HUDEP-2 (cell line): ENCODE results near the gene ATF7.
A peak's percentile ranks its signal among the peaks of the same experiment; 100 is the strongest.
"Not testable (repeated sequence)": the region's sequence is repeated elsewhere in the genome, so short reads cannot be mapped to it uniquely, and the experiment has no call there.

Source experiments
- DNase-seq, 76 experiments: peaks; one replicate each; lab custom pipeline; 2025; ENCODE audit not compliant: unreplicated experiment in 76 of 76; lab: John Stamatoyannopoulos, UW

ATF7 gene

DNA sequence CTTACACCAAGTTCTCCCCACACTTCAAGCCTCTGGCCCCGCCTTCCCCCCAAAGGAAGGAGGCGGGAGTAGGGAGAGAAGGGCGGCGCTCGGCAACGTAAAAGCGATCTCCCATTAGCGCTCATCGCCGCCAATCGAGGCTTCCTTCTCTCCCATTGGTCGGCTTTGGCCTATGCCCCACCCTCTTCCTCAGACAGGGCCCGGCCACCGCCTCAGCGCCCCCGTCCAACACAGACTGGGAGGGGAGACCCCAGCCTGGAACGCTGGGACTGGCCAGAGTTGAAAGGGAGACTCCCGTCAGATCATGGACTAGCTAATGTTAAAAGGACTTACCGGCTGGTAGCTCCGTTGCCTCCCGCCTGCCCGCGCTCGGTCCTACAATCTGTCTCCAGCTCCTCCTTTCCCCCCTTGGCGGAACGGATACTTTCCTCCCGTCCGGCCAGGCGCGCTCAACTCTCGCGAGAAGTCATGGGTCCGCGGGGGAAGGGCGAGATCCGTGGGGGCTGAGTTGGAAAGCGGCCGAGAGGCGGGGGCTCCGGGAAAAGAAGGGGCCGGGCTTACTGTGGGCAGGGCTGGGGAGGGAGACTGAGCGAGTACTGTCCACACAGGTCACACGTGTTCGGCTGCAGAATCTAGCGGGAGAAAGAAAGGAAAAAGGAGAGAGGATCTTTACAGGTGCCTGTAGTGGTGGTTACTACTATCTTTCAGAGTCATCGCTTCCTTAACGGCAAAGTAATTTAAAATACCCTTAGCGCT, at the start of gene ATF7:
Gene ATF7, minus strand, starts transcription at position 437 of the 756 bp plus-strand sequence. CDS start 25,382 bp downstream, outside the sequence.
- DNase-seq = peak; percentile 55 to 100 (median 95)

GRCh38 chr12:53674977-53675700, 49.0 kb upstream of the ATF7 start:
- DNase-seq = peak in 2 of 76 experiments; percentile 10 to 28

- no peak for DNase-seq
These were observed 44.8 kb upstream of the ATF7 start for GRCh38 chr12:53670971-53671370.

DNA sequence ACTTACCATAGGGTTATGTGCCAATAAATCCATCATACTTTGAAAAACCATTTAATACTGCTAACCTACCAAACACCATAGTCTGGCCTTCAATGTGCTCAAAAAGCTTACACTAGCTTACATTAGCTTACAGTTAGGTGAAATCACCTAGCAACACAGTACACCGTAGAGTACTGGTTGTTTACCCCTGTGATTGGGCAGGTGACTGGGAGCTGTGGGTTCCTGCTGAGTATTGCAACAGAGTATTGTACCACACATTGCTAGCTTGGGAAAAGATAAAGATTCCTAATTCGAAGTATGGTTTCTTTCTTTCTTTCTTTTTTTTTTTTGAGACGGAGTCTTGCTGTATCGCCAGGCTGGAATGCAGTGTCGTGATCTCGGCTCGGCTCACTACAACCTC, 44.1 kb upstream of the ATF7 start:
- DNase-seq = no peak

- DNase-seq = no peak
These were observed 40.9 kb upstream of the ATF7 start for GRCh38 chr12:53667080-53667479.

GRCh38 chr12:53664936-53665335, 38.8 kb upstream of the ATF7 start:
- DNase-seq = no peak

- DNase-seq = no peak
These were observed 38.0 kb upstream of the ATF7 start for GRCh38 chr12:53664191-53664590.

DNA sequence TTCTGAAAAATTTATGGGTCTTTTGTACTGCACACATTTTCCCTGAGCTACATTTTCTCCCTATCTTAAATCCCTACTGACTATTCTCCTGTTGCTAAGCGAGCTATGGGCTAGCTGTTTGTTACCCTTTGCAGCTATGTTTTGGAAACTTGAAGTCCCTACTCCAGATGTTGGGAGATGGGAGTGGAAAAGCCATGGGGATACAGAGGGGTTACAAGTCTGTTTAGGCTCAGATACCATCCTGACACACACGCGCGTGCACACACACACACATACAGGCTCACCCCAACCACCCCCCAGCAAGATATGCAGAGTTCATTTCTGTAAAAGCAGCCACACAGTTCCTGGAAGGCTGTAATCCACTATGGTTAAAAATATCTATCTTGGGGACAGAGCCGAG, 33.9 kb upstream of the ATF7 start:
- DNase-seq = no peak

DNA sequence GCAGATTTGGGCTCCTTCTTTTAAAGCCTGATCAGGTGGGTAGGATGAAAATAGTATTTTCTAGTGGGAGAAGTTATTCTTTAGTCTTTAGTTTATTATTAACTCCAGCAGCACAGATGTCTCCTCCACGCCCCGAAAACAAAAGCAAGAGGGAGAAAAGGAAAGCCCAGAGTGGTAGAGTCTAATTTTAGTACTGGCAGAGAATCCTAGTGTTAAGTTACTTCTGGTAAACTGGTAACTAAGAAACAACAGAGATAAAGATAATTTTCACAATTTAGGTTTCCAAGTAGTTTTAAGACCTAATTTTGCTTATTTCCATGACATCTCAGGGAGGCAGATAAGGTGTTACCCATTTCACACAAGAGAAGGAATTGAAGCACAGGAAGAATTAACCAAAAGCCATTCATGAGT, 33.4 kb upstream of the ATF7 start:
- no peak for DNase-seq

DNA sequence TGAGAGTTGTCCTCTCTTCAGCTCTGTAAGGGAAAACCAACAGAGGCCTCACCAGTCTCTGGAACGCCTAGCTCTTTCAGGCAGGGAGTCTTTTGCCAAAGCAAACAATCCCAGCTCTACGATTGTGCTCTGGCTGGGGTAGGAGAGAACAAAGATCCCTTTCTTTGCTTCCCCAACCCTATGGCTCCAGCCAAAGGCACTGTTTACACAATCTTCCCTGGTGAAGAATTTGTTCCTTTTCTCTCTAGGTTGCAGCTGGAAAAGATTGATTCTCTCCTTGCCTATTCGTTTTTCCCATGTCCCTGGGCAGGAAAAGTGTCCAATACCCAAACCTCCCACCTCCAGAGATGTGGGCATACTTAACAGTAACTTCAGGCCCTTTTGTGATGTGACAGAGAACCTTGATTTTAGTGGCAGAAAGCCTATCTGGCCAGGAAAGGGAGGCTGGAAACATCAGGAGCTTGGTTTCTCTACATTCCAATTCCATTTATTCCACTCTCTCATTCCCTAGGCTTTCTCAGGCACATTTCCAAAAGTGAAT, 32.9 kb upstream of the ATF7 start:
- DNase-seq = no peak

GRCh38 chr12:53657041-53657440, 30.9 kb upstream of the ATF7 start:
- DNase-seq = no peak

- no peak for DNase-seq
These were observed 27.4 kb upstream of the ATF7 start for GRCh38 chr12:53653595-53653994.

GRCh38 chr12:53652366-53652765, 26.2 kb upstream of the ATF7 start:
- no peak for DNase-seq

DNA sequence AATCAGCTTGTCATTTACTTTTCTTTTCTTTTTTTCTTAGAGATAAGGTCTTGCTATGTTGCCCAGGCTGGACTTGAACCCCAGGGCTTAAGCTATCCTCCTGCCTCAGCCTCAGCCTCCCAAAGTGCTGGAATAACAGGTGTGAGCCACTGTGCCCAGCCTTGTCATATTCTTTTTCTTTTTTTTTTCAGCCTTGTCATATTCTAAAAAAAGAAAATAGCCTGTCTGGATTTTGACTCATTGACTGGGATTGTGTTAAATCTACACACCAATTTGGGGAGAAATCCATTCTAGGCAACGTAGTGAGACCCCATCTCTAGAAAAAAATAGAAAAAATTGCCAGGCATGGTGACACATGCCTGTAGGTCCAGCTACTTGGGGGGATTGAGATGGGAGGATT, 25.6 kb upstream of the ATF7 start:
- DNase-seq = no peak

DNA sequence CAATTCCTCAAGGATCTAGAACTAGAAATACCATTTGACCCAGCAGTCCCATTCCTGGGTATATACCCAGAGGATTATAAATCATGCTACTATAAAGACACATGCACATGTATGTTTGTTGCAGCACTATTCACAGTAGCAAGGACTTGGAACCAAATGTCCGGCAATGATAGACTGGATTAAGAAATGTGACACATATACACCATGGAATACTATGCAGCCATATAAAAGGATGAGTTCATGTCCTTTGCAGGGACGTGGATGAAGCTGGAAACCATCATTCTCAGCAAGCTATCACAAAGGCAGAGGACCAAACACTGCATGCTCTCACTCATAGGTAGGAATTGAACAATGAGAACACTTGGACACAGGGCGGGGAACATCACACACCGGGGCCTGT, 20.1 kb upstream of the ATF7 start:
- DNase-seq = not testable (repeated sequence)

GRCh38 chr12:53645165-53645564, 19.0 kb upstream of the ATF7 start:
- DNase-seq = no peak

DNA sequence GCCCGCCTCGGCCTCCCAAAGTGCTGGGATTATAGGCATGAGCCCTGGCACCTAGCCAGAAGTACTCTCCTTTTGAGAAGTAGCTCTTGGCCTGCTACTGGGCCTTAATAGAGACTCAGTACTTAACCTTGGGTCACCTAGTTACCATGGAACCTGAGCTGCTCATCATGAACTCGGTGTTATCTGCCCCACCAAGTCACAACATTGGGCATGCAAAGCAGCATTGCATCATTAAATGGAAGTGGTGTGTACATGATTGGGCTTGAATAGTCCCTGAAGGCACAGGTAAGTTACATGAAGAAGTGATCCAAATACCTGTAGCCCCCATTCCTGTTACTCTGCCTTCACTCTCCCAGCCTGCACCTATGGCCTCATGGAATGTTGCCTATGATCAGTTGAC, 18.0 kb upstream of the ATF7 start:
- DNase-seq = no peak

DNA sequence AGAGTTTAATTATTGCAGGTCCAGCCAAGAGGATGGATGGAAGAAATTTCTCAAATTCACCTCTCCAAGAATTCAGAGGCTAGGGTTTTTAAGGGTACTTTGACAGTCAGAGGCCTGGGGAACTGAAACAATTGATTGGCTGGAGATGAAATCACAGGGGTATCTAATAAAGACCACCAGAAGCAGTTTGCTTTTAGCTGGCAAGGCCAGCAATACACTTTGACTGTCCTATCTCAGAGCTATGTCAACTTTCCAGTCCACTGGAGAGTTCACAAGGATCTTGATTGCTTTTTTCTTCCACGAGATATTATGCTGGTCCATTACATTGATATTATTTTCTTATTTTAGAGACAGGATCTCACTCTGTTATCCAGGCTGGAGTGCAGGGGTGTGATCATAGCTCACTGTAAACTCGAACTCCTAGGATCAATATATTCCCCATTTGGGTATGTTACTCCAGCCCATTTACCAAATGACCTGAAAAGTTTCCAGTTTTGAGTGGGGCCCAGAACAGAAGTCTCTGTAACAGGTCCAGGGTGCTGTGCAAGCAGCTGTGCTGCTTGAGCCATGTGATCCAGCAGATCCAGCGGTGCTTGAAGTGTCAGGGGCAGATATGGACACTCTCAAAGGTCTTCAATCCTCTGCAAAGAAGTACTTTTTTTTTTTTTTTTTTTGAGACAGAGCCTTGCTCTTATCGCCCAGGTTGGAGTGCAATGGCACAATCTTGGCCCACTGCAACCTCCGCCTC, 17.2 kb upstream of the ATF7 start:
- DNase-seq = no peak

DNA sequence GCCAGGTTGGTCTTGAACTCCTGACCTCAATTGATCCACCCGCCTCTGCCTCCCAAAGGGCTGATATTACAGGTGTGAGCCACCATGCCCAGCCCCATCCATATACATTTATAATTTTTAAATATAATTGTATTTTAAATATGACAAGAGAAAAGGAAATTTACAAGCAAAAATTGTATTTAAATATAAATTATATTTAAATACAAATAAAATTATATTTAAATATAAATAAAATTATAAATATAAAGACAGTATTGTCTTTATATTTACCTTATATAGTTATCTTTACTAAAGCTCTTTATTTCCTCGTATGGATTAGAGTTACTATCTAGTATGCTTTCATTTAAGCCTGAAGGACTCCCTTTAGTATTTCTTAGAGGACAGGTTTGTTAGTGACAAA, 11.9 kb upstream of the ATF7 start:
- no peak for DNase-seq

DNA sequence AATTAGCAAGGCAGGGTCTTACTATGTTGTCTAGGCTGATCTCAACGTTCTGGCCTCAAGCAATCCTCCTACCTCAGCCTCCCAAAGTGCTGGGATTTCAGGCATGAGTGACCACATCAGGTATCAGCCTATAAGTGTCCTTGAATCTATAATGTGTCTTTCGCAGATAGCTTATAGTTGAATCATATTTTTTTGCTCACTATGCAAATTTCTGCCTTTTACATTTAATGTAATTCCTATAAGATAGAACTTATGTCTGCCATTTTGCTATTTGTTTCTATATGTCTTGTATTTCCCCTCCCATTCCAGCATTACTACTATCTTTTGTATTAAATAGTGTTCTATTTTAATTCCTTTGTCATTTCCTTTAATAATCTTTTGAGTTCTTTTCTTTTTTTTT, 10.5 kb upstream of the ATF7 start:
- DNase-seq = no peak

DNA sequence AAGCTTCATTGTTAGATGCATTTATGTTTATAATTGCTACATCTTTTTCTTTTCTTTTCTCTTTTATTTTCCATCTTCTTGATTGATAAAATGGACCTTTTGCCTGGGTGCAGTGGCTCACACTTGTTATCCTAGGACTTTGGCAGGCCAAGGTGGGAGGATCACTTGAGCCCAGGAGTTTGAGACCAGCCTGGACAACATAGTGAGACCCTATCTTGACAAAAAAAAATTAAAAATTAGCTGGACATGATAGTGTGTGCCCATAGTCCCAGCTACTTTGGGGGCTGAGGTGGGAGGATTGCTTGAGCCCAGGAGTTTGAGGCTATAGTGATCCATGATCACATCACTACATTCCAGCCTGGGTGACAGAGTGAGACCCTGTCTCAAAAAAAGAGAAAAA, 9.5 kb upstream of the ATF7 start:
- not testable (repeated sequence) for DNase-seq
